Bronchial epithelial cell (primary cell): ENCODE results near the gene PHPT1. TPM values are rescaled to one million over a fixed set of nuclear protein-coding genes. Genes with fewer than 3 reads are reported as not detected.
A peak's percentile ranks its signal among the peaks of the same experiment; 100 is the strongest.

ENCODE experiments used
- DNase-seq: peaks from one replicate; pipeline ENCODE4 v3.0.0-alpha.2; 2010; ENCODE audit warnings: low read depth
- FAIRE-seq: peaks from 2 replicates; lab custom pipeline; 2011; peaks lifted over from hg19 to GRCh38; lab: Jason Lieb, UNC
- H3K27me3 ChIP-seq: 2 replicates; pipeline ENCODE4 v1.5.1; 2011; ENCODE audit warnings: low read length; ENCODE audit not compliant: control insufficient read depth, insufficient read depth
- H3K36me3 ChIP-seq: 2 replicates; pipeline ENCODE4 v1.5.1; 2011; ENCODE audit warnings: low read length; ENCODE audit not compliant: control insufficient read depth, insufficient read depth
- H3K4me3 ChIP-seq: 2 replicates; pipeline ENCODE4 v1.5.1; 2011; ENCODE audit warnings: mild to moderate bottlenecking, low read depth, low read length, control low read depth
- total RNA-seq: library from RNA; depleted of rRNA; stranded (reverse); fragments of >200 nt; gene quantifications from 2 replicates; pipeline ENCODE4 v1.2.1, GENCODE V29; 2014
- TF ChIP-seq, protein P1 (sequence below): IDR thresholded peaks from 2 replicates; pipeline ENCODE4 v1.5.1; 2011; ENCODE audit warnings: mild to moderate bottlenecking, moderate library complexity, low read length, control low read depth, inconsistent platforms; ENCODE audit not compliant: insufficient read depth, severe bottlenecking

Gene PHPT1
- total RNA-seq, 1 donor from 2014 or later: 57.9 TPM

DNA sequence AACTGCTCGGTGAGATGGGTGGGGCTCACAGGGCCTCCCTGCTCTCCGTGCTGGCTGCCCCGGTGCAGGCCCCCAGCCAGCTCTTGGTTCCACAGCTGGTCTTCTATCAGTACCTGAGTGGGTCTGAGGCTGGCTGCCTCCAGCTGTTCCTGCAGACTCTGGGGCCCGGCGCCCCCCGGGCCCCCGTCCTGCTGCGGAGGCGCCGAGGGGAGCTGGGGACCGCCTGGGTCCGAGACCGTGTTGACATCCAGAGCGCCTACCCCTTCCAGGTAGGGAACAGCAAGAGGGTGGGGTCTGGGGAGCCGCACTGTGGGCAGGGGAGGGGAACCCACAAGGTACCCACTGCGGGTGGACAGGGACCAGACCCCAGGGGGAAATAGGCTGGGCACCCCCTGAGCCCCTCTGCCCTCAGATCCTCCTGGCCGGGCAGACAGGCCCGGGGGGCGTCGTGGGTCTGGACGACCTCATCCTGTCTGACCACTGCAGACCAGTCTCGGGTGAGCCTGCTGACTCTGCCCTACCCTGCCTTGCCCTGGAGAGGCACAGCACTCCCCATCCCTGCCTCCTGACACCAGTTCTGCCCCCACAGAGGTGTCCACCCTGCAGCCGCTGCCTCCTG lies 5.7 kb downstream of the PHPT1 start:
- H3K4me3 ChIP-seq: no peak overlapping the region
- DNase-seq (no peak), FAIRE-seq (no peak)
- H3K36me3 ChIP-seq: peaks cover 10% of the 10 kb centered on the region
- no peaks in the 10 kb centered on the region for H3K27me3 ChIP-seq
- TF ChIP-seq, protein P1, sequence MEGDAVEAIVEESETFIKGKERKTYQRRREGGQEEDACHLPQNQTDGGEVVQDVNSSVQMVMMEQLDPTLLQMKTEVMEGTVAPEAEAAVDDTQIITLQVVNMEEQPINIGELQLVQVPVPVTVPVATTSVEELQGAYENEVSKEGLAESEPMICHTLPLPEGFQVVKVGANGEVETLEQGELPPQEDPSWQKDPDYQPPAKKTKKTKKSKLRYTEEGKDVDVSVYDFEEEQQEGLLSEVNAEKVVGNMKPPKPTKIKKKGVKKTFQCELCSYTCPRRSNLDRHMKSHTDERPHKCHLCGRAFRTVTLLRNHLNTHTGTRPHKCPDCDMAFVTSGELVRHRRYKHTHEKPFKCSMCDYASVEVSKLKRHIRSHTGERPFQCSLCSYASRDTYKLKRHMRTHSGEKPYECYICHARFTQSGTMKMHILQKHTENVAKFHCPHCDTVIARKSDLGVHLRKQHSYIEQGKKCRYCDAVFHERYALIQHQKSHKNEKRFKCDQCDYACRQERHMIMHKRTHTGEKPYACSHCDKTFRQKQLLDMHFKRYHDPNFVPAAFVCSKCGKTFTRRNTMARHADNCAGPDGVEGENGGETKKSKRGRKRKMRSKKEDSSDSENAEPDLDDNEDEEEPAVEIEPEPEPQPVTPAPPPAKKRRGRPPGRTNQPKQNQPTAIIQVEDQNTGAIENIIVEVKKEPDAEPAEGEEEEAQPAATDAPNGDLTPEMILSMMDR: no peak

DNA sequence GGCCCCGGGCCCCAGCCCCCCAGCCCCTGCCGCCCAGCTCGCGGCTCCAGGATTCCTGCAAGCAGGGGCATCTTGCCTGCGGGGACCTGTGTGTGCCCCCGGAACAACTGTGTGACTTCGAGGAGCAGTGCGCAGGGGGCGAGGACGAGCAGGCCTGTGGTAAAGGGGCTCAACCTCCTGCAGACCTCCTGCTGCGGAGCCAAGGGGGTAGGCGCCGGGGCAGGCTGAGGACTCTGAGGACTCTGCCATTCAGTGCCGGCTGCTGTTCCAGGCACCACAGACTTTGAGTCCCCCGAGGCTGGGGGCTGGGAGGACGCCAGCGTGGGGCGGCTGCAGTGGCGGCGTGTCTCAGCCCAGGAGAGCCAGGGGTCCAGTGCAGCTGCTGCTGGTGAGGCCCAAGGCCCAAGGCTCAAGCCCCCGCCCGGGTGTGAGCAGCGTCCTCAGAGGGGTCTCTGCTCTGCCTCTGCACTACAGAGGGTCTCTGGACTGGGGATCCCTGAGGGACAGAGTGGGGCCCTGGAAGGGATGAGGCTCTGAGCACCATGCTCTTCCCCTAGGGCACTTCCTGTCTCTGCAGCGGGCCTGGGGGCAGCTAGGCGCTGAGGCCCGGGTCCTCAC lies 6.4 kb downstream of the PHPT1 start:
- FAIRE-seq (no peak), DNase-seq (no peak)
- TF ChIP-seq, protein P1: no peak
- Histone ChIP-seq H3K27me3 (no peaks in the 10 kb centered on the region), H3K4me3 (no peak overlapping the region), H3K36me3 (peaks cover 5% of the 10 kb centered on the region)

DNA sequence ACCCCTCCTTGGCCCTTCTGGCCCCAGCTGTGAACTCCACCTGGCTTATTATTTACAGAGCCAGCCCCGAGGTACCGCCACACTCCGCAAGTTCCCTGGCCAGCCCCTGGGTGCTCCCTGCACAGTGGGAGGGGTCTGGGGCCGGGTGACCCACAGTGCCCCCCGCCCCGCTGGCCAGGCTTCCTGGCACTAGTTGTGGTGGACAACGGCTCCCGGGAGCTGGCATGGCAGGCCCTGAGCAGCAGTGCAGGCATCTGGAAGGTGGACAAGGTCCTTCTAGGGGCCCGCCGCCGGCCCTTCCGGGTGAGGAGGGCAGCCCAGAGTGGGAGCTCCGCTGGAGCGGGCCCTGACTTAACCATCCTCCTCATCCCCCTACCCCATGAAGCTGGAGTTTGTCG lies 6.9 kb downstream of the PHPT1 start:
- H3K4me3 ChIP-seq: no peak overlapping the region
- TF ChIP-seq, protein P1: no peak
- H3K27me3 ChIP-seq: no peaks in the 10 kb centered on the region
- H3K36me3 ChIP-seq: peaks cover 2% of the 10 kb centered on the region
- DNase-seq (no peak), FAIRE-seq (no peak)

DNA sequence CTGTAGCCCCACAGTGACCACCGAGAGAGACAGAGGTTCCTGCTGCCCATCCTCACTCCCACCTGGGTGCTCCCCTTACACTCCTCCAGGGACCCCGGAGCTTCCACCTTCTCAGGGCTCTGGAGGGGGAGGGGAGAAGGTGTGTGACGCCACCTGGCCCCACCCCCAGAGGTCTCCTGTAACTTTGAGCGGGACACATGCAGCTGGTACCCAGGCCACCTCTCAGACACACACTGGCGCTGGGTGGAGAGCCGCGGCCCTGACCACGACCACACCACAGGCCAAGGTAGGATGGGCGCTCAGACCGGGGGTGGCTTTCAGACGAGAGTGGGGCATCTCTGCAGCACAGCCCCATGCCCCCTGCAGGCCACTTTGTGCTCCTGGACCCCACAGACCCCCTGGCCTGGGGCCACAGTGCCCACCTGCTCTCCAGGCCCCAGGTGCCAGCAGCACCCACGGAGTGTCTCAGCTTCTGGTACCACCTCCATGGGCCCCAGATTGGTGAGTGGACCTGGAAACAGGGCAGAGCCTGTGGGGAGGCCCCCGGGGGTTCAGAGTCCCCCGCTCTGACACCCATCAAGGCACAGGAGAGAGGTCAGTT lies 7.4 kb downstream of the PHPT1 start:
- Histone ChIP-seq H3K36me3 (peaks cover 4% of the 10 kb centered on the region), H3K4me3 (no peak overlapping the region), H3K27me3 (no peaks in the 10 kb centered on the region)
- TF ChIP-seq, protein P1: peak; percentile 13
- no peak for FAIRE-seq
- DNase-seq: no peak

DNA sequence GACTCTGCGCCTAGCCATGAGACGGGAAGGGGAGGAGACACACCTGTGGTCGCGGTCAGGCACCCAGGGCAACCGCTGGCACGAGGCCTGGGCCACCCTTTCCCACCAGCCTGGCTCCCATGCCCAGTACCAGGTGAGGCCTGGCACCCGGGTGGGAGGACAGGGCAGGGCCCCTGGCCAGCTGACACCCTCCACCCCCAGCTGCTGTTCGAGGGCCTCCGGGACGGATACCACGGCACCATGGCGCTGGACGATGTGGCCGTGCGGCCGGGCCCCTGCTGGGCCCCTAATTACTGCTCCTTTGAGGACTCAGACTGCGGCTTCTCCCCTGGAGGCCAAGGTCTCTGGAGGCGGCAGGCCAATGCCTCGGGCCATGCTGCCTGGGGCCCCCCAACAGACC lies 8.0 kb downstream of the PHPT1 start:
- no peak for FAIRE-seq
- TF ChIP-seq, protein P1: no peak
- Histone ChIP-seq H3K36me3 (peaks cover 8% of the 10 kb centered on the region), H3K4me3 (no peak overlapping the region), H3K27me3 (no peaks in the 10 kb centered on the region)
- no peak for DNase-seq
